Measurements from ENCODE around the gene NUDCD3.

The NUDCD3 gene

GRCh38 chr7:44496385-44496784 is 5.9 kb upstream of the NUDCD3 start:
- Histone ChIP-seq H3K36me3 (ENCODE audit: insufficient read depth, low read length) (no peaks in the 10 kb centered on the region), H3K9me2 (replicated peaks; ENCODE audit: low read depth, low read length) (no peaks in the 10 kb centered on the region), H3K9ac (ENCODE audit: low read depth, low read length, poor library complexity, severe bottlenecking) (no peak overlapping the region), H4K20me1 (ENCODE audit: insufficient read depth, low read length, poor library complexity, severe bottlenecking) (no peaks in the 10 kb centered on the region), H3K4me2 (ENCODE audit: low read depth, low read length, poor library complexity, severe bottlenecking) (no peak overlapping the region), H3K79me2 (ENCODE audit: insufficient read depth, low read length) (no peaks in the 10 kb centered on the region), H2AFZ (ENCODE audit: low read length) (no peak overlapping the region), H3F3A (ENCODE audit: low read depth) (no peaks in the 10 kb centered on the region), H3K4me1 (ENCODE audit: insufficient read depth, low read length, poor library complexity, severe bottlenecking) (no peaks in the 10 kb centered on the region), H3K4me3 (ENCODE audit: low read length, poor library complexity, severe bottlenecking) (no peak overlapping the region), H3K9me3 (ENCODE audit: insufficient read depth, low read depth, low read length) (no peaks in the 10 kb centered on the region), H3K27me3 (ENCODE audit: insufficient read depth, low read length, poor library complexity, severe bottlenecking) (peaks cover 71% of the 10 kb centered on the region)
- TF ChIP-seq EZH2phosphoT487 (IDR thresholded peaks at IDR 0.05; ENCODE audit: borderline replicate concordance) (no peak), CTCF (conservative IDR thresholded peaks at IDR 0.05; ENCODE audit: low read length) (no peak)

GRCh38 chr7:44494960-44495359 is 4.5 kb upstream of the NUDCD3 start:
- TF ChIP-seq CTCF (conservative IDR thresholded peaks at IDR 0.05; ENCODE audit: low read length) (no peak), EZH2phosphoT487 (IDR thresholded peaks at IDR 0.05; ENCODE audit: borderline replicate concordance) (no peak)
- Histone ChIP-seq H3K4me2 (ENCODE audit: low read depth, low read length, poor library complexity, severe bottlenecking) (no peak overlapping the region), H3K79me2 (ENCODE audit: insufficient read depth, low read length) (0 out of 2 replicates have a peak, but pooled peaks cover 3% of the 10 kb centered on the region), H3K27me3 (ENCODE audit: insufficient read depth, low read length, poor library complexity, severe bottlenecking) (peaks cover 64% of the 10 kb centered on the region), H3K9ac (ENCODE audit: low read depth, low read length, poor library complexity, severe bottlenecking) (no peak overlapping the region), H3F3A (ENCODE audit: low read depth) (no peaks in the 10 kb centered on the region), H3K36me3 (ENCODE audit: insufficient read depth, low read length) (no peaks in the 10 kb centered on the region), H3K4me1 (ENCODE audit: insufficient read depth, low read length, poor library complexity, severe bottlenecking) (peaks cover 4% of the 10 kb centered on the region), H3K4me3 (ENCODE audit: low read length, poor library complexity, severe bottlenecking) (no peak overlapping the region), H4K20me1 (ENCODE audit: insufficient read depth, low read length, poor library complexity, severe bottlenecking) (no peaks in the 10 kb centered on the region), H3K9me2 (replicated peaks; ENCODE audit: low read depth, low read length) (no peaks in the 10 kb centered on the region), H3K9me3 (ENCODE audit: insufficient read depth, low read depth, low read length) (no peaks in the 10 kb centered on the region), H2AFZ (ENCODE audit: low read length) (no peak overlapping the region)

GRCh38 chr7:44491229-44491628 is 771 bp upstream of the NUDCD3 start:
- peak overlapping the region; percentile 90 for H3K4me2 ChIP-seq (ENCODE audit: low read depth, low read length, poor library complexity, severe bottlenecking)
- TF ChIP-seq EZH2phosphoT487 (IDR thresholded peaks at IDR 0.05; ENCODE audit: borderline replicate concordance): no peak
- TF ChIP-seq CTCF (conservative IDR thresholded peaks at IDR 0.05; ENCODE audit: low read length): no peak
- no peaks in the 10 kb centered on the region for H3K9me2 ChIP-seq (replicated peaks; ENCODE audit: low read depth, low read length)
- H3F3A ChIP-seq (ENCODE audit: low read depth): no peaks in the 10 kb centered on the region
- no peaks in the 10 kb centered on the region for H3K36me3 ChIP-seq (ENCODE audit: insufficient read depth, low read length)
- peaks cover 30% of the 10 kb centered on the region for H3K4me1 ChIP-seq (ENCODE audit: insufficient read depth, low read length, poor library complexity, severe bottlenecking)
- peaks cover 21% of the 10 kb centered on the region for H4K20me1 ChIP-seq (ENCODE audit: insufficient read depth, low read length, poor library complexity, severe bottlenecking)
- H2AFZ ChIP-seq (ENCODE audit: low read length): peak overlapping the region; percentile 90
- peaks cover 36% of the 10 kb centered on the region for H3K79me2 ChIP-seq (ENCODE audit: insufficient read depth, low read length)
- H3K9ac ChIP-seq (ENCODE audit: low read depth, low read length, poor library complexity, severe bottlenecking): peak overlapping the region; percentile 90
- peaks cover 35% of the 10 kb centered on the region for H3K27me3 ChIP-seq (ENCODE audit: insufficient read depth, low read length, poor library complexity, severe bottlenecking)
- no peaks in the 10 kb centered on the region for H3K9me3 ChIP-seq (ENCODE audit: insufficient read depth, low read depth, low read length)
- H3K4me3 ChIP-seq (ENCODE audit: low read length, poor library complexity, severe bottlenecking): peak overlapping the region; percentile 83
